Small intestine (tissue), 7 donors: ENCODE results near the gene CSRP3. TPM values are rescaled to one million over a fixed set of nuclear protein-coding genes. Genes with fewer than 3 reads are reported as not detected.

ENCODE experiments used
- DNase-seq, 2 donors: peaks; one replicate each; pipeline versions ENCODE4 v3.0.0 to v3.0.0-alpha.2; 2013
- FAIRE-seq: peaks from 2 replicates; lab custom pipeline; 2012; peaks lifted over from hg19 to GRCh38; lab: Jason Lieb, UNC
- H3K27ac ChIP-seq, 3 donors: one replicate each; pipeline ENCODE4 v1.5.1; 2013; ENCODE audit warnings: low read length in 2 of 3, mild to moderate bottlenecking in 2 of 3, control low read depth in 1 of 3, inconsistent platforms in 1 of 3, low read depth in 1 of 3, moderate library complexity in 1 of 3
- H3K27me3 ChIP-seq, 3 donors: one replicate each; pipeline ENCODE4 v1.6.1; 2013; ENCODE audit warnings: low read length in 3 of 3, inconsistent platforms in 1 of 3; ENCODE audit not compliant: control insufficient read depth in 3 of 3, insufficient read depth in 3 of 3
- H3K36me3 ChIP-seq, 3 donors: one replicate each; pipeline ENCODE4 v1.6.1; 2013; ENCODE audit warnings: low read length in 3 of 3, inconsistent platforms in 1 of 3, low read depth in 1 of 3, mild to moderate bottlenecking in 1 of 3, moderate library complexity in 1 of 3; ENCODE audit not compliant: control insufficient read depth in 3 of 3, insufficient read depth in 2 of 3
- H3K4me1 ChIP-seq, 3 donors: one replicate each; pipeline ENCODE4 v1.6.1; 2013; ENCODE audit warnings: low read length in 2 of 3, inconsistent platforms in 1 of 3, low read depth in 1 of 3, mild to moderate bottlenecking in 1 of 3, moderate library complexity in 1 of 3; ENCODE audit not compliant: control insufficient read depth in 3 of 3, insufficient read depth in 2 of 3
- H3K4me3 ChIP-seq, 3 donors: one replicate each; pipeline ENCODE4 v1.5.1; 2013; ENCODE audit warnings: low read length in 3 of 3, control low read depth in 1 of 3, inconsistent platforms in 1 of 3, low read depth in 1 of 3, mild to moderate bottlenecking in 1 of 3, moderate library complexity in 1 of 3
- H3K9me3 ChIP-seq, 2 donors: one replicate each; pipeline ENCODE4 v1.6.1; 2013; ENCODE audit warnings: low read depth in 1 of 2, low read length in 1 of 2; ENCODE audit not compliant: control insufficient read depth in 2 of 2, insufficient read depth in 1 of 2
- WGBS, 3 donors: extraction: QIAGEN DNeasy Blood & Tissue Kit; methylation state at CpG; one replicate each; pipeline ENCODE4 v1.1.7; 2013; 5-methylcytosine and 5-hydroxymethylcytosine counted together
- polyA plus RNA-seq, 4 donors: library from polyadenylated mRNA; stranded (reverse) in 3 of 4; unstranded in 1 of 4; fragments of 200-250 nt in 3 of 4; fragments of 120-200 nt in 1 of 4; gene quantifications; one replicate each; pipeline versions ENCODE4 v1.2.1 to v1.2.3, GENCODE V29; 2013
- donor health status: healthy with polysubstance abuse.
- donor health status: control.
- donor health status: control.
- donor health status: Bipolar disorder and iron deficiency.
- donor health status: healthy.

Gene CSRP3
- polyA plus RNA-seq, 4 donors, result 0.09 to 17.0 (median 1.2) TPM

DNA sequence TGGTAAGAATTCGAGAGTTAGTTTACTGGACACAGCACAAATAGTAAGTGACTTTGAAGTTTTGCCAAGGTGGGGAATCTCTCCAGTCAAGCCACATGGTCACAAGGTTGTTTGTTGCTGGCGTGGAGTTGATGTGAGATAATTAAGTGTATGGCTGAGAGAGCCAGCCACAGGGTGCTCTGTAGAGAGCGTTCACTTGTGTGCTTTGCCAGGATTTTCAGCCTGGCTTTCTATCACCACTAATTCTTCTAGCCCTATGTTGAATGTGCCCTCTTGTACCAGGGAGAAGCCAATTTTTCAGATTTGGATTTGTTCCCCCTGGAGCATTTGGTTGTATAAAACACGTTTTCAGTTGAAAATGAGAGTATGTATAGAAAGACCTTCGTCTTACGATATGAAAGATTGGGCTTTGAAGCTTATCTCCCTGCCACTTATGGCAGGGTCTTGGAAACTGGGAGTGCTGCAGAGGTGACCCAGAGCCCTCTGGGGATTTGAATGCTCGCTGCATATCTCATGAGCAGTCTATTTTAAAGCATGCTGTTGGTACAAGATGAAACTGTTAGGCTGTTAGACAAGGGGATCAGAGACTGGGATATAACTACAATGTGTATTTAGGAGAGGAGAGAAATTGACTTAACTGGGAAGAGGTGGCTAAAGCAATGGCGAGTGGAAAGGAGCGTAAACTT, 28.6 kb downstream of the CSRP3 start:
- Histone ChIP-seq H3K9me3 (no peaks in the 10 kb centered on the region), H3K36me3 (peaks cover 8 to 18% (median 18%) of the 10 kb centered on the region in 3 donors), H3K4me3 (no peak overlapping the region), H3K27me3 (no peaks in the 10 kb centered on the region), H3K27ac (no peak overlapping the region), H3K4me1 (no peaks in the 10 kb centered on the region)
- FAIRE-seq (no peak), DNase-seq (no peak)
- 94 to 95% (median 94%) methylated on average over 9 of the region's 9 CpGs for WGBS, 3 donors

GRCh38 chr11:19168090-19168489, 33.7 kb downstream of the CSRP3 start:
- no peaks in the 10 kb centered on the region for H3K27me3 ChIP-seq
- no peak for FAIRE-seq
- no peak overlapping the region for H3K27ac ChIP-seq
- no peaks in the 10 kb centered on the region for H3K4me1 ChIP-seq
- no peak overlapping the region for H3K4me3 ChIP-seq
- WGBS, 3 donors, result 96 to 99% (median 96%) methylated on average over 2 of the region's 2 CpGs
- H3K36me3 ChIP-seq, result peaks cover 7 to 17% (median 16%) of the 10 kb centered on the region in 3 donors
- no peak for DNase-seq
- H3K9me3 ChIP-seq, result no peaks in the 10 kb centered on the region

DNA sequence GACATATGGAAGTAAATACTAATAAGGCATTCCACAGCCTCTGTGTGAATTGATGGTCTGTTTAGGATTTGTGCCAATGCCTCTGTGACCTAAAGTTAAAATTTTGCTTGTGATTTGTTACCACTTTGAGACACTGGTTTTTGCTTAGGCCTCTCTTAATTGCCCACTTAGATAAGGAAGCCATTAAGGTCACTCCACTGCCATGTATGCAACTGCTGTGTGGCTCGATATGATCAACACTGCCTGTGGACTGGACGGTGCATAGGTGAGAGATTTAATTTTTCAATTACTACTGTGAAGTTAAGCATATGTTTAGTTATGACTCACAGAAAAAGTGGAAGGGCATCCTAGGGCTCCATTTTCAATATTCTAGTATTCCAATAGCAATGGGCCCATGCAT, 36.9 kb downstream of the CSRP3 start:
- H3K27me3 ChIP-seq, result no peaks in the 10 kb centered on the region
- FAIRE-seq (no peak), DNase-seq (no peak)
- no peak overlapping the region for H3K4me3 ChIP-seq
- H3K4me1 ChIP-seq, result no peaks in the 10 kb centered on the region
- peaks cover 4 to 6% (median 5%) of the 10 kb centered on the region in 3 donors for H3K36me3 ChIP-seq
- no peaks in the 10 kb centered on the region for H3K9me3 ChIP-seq
- WGBS, 3 donors, result 84 to 95% (median 93%) methylated on average over 2 of the region's 2 CpGs
- no peak overlapping the region for H3K27ac ChIP-seq

- no peak for DNase-seq
- no peaks in the 10 kb centered on the region for H3K27me3 ChIP-seq
- no peaks in the 10 kb centered on the region for H3K4me1 ChIP-seq
- H3K36me3 ChIP-seq, result peaks cover 4 to 8% (median 7%) of the 10 kb centered on the region in 3 donors
- no peak overlapping the region for H3K4me3 ChIP-seq
- no peak for FAIRE-seq
- H3K9me3 ChIP-seq, result no peaks in the 10 kb centered on the region
- WGBS, 3 donors, result 90 to 95% (median 94%) methylated on average over 4 of the region's 4 CpGs
- no peak overlapping the region for H3K27ac ChIP-seq
These were observed 37.4 kb downstream of the CSRP3 start for GRCh38 chr11:19164230-19164855.

GRCh38 chr11:19163617-19164016, 38.2 kb downstream of the CSRP3 start:
- no peak overlapping the region for H3K27ac ChIP-seq
- FAIRE-seq (no peak), DNase-seq (no peak)
- H3K9me3 ChIP-seq, result no peaks in the 10 kb centered on the region
- peaks cover 4 to 8% (median 6%) of the 10 kb centered on the region in 3 donors for H3K36me3 ChIP-seq
- no peaks in the 10 kb centered on the region for H3K27me3 ChIP-seq
- no peaks in the 10 kb centered on the region for H3K4me1 ChIP-seq
- WGBS, 3 donors, result 80 to 97% (median 86%) methylated on average over 1 of the region's 1 CpG
- no peak overlapping the region for H3K4me3 ChIP-seq

DNA sequence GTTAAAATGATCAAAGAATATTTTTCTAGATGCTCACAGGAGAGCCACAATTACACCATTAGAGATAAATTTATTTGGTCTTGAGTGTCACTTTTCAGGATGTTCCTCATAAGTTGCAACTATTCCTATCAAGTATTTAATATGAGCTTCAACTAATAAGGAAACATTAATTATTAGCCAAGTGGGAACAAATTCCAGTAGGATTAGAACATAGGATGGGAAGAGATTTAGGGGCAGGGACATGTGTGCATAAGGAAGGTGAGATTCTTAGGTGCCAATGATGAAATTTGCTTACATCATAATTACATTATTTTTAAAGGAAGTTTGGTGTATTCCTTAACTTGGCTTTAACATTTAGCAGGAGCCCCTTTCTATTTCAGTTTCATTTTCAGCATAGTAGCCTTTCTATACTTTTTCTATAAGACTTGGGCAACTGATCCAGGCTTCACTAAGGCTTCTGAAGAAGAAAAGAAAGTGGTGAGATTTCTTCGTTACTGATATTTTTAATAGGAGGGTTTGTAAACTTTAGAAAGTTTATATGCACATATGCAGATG, 38.8 kb downstream of the CSRP3 start:
- Histone ChIP-seq H3K27ac (no peak overlapping the region), H3K27me3 (no peaks in the 10 kb centered on the region), H3K36me3 (peaks cover 4 to 8% (median 4%) of the 10 kb centered on the region in 3 donors), H3K9me3 (no peaks in the 10 kb centered on the region), H3K4me3 (no peak overlapping the region), H3K4me1 (no peaks in the 10 kb centered on the region)
- no peak for FAIRE-seq
- peak; percentile 46 to 74 for DNase-seq
- WGBS, 3 donors, result 69 to 81% (median 76%) methylated on average over 1 of the region's 1 CpG

GRCh38 chr11:19161651-19162050, 40.1 kb downstream of the CSRP3 start:
- H3K4me1 ChIP-seq, result no peaks in the 10 kb centered on the region
- 97 to 98% (median 97%) methylated on average over 2 of the region's 2 CpGs for WGBS, 3 donors
- no peaks in the 10 kb centered on the region for H3K9me3 ChIP-seq
- peaks cover 4 to 5% (median 4%) of the 10 kb centered on the region in 3 donors for H3K36me3 ChIP-seq
- FAIRE-seq, result no peak
- no peak overlapping the region for H3K4me3 ChIP-seq
- no peaks in the 10 kb centered on the region for H3K27me3 ChIP-seq
- H3K27ac ChIP-seq, result no peak overlapping the region
- DNase-seq, result no peak

DNA sequence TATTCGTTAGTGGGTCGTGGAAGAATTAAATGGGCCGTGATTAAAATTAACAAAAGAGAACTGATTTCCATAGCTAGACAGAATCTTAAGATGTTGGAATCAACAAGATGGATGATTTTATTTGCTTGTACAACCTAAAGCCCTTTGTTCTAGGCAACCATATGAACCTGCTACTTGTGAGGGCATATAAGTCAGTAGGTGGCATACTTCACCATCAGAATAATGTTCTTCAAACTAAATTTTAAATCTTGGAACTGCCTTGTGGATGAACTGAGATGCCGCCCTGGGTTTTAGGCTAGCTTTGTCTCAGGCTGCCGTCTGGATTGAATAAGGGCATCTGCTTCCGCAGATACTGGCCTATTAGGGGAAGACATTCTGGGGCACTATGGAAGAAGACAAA, 40.9 kb downstream of the CSRP3 start:
- Histone ChIP-seq H3K9me3 (no peaks in the 10 kb centered on the region), H3K36me3 (peaks cover 4 to 6% (median 5%) of the 10 kb centered on the region in 3 donors), H3K27me3 (no peaks in the 10 kb centered on the region), H3K27ac (no peak overlapping the region), H3K4me1 (no peaks in the 10 kb centered on the region), H3K4me3 (no peak overlapping the region)
- no peak for DNase-seq
- WGBS, 3 donors, result 89 to 94% (median 93%) methylated on average over 6 of the region's 6 CpGs
- FAIRE-seq, result no peak
